Neural progenitor cell (in vitro differentiated cells): ENCODE results near the gene TRAF2.

Experiments
- CTCF ChIP-seq: fragments of 200-600 bp; sonication (generic); IDR thresholded peaks from 2 replicates; pipeline ENCODE4 v1.5.1; 2017; ENCODE audit warnings: antibody characterized with exemption, mild to moderate bottlenecking
- EZH2 ChIP-seq: fragments of 200-600 bp; sonication (generic); IDR thresholded peaks from 2 replicates; pipeline ENCODE4 v1.6.1; 2017; ENCODE audit warnings: antibody characterized with exemption, mild to moderate bottlenecking, moderate library complexity

DNA sequence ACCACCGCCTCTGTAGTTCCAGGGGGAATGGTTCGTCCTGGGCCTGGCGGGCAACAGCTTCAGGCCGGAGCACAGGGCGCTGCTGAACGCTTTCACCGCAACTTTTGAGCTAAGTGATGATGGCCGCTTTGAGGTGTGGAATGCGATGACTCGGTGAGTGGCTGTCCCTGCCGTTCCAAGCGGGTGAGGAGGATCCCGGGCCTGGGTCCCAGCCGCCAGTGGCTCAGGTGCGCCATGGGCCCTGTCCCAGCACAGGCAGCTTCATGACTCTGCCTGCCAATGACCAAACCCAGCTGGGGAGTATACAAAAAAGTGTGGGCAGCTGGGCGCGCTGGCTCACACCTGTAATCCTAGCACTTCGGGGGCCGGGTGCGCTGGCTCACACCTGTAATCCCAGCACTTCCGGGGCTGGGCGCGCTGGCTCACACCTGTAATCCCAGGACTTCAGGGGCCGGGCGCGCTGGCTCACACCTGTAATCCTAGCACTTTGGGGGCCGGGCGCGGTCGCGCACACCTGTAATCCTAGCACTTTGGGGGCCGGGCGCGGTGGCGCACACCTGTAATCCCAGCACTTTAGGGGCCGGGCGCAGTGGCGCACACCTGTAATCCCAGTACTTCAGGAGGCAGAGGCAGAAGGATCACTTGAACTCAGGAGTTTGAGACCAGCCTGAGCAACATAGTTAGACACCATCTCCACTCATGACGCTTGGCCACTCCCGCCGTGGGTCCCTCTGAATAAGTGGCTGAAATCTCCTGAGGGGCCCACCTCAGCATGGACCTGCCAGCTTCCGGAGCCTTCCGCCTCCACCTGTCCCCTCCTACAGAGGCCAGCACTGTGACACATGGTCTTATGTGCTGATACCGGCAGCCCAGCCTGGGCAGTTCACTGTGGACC, 66.8 kb downstream of the TRAF2 start:
- TF ChIP-seq EZH2 (no peak), CTCF (no peak)
